Esophagus squamous epithelium (tissue), 5 donors: Measurements from ENCODE around the gene CAMK1D. TPM values are rescaled to one million over a fixed set of nuclear protein-coding genes. Genes with fewer than 3 reads are reported as not detected.
A peak's percentile ranks its signal among the peaks of the same experiment; 100 is the strongest.

Source experiments
- DNase-seq: peaks from one replicate; lab custom pipeline; 2025; lab: John Stamatoyannopoulos, UW
- H3K27ac ChIP-seq, 4 donors: fragments of 200-600 bp; sonication (generic); one replicate each; pipeline ENCODE4 v1.5.1; 2016 to 2019; ENCODE audit warnings: mild to moderate bottlenecking in 1 of 4
- H3K27me3 ChIP-seq, 4 donors: fragments of 200-600 bp; sonication (generic); 1 replicate in 3 of 4; 2 replicates in 1 of 4; pipeline versions ENCODE4 v1.5.1 to v1.6.0; 2017 to 2021; ENCODE audit warnings: antibody characterized with exemption in 1 of 4
- H3K36me3 ChIP-seq, 3 donors: fragments of 200-600 bp; sonication (generic); one replicate each; pipeline ENCODE4 v1.5.1; 2016 to 2019
- H3K4me1 ChIP-seq, 3 donors: fragments of 200-600 bp; sonication (generic); one replicate each; pipeline ENCODE4 v1.5.1; 2017 to 2019
- H3K4me3 ChIP-seq, 4 donors: fragments of 200-600 bp; sonication (generic); 1 replicate in 3 of 4; 2 replicates in 1 of 4; pipeline ENCODE4 v1.5.1; 2016 to 2019; ENCODE audit warnings: mild to moderate bottlenecking in 2 of 4, moderate library complexity in 1 of 4
- H3K9me3 ChIP-seq, 3 donors: fragments of 200-600 bp; sonication (generic); one replicate each; pipeline ENCODE4 v1.5.1; 2016 to 2019
- POLR2A ChIP-seq, 4 donors: fragments of 450-650 bp; IDR thresholded peaks; one replicate each; pipeline ENCODE4 v1.6.1; 2017; ENCODE audit warnings: antibody characterized with exemption in 4 of 4, mild to moderate bottlenecking in 4 of 4, moderate library complexity in 3 of 4
- WGBS, 2 donors: methylation state at CpG; one replicate each; pipeline ENCODE4 v1.1.5; 2018; 5-methylcytosine and 5-hydroxymethylcytosine counted together
- intact Hi-C: fragments of 100-400 bp; cut with DNase I; formaldehyde crosslinking; loops from one replicate; pipeline ENCODE4 v1.15.0; 2022
- total RNA-seq, 4 donors: library from RNA; depleted of rRNA; stranded (reverse); fragments of >200 nt; gene quantifications; one replicate each; pipeline ENCODE4 v1.1.0, GENCODE V29; 2016
- TF ChIP-seq, protein P1 (sequence below), 6 experiments: fragments of 450-650 bp in 4 of 6; fragments of 200-600 bp in 2 of 6; sonication (generic) in 2 of 6; IDR thresholded peaks; one replicate each; pipeline ENCODE4 v1.5.1; 2016 to 2019; ENCODE audit warnings: antibody characterized with exemption in 6 of 6, mild to moderate bottlenecking in 4 of 6, moderate library complexity in 4 of 6
- donor health status: DM: yes; HTN: yes; CAD: no.

CAMK1D gene
- total RNA-seq, 4 donors from 2014 or later: 3.8 to 11.8 (median 9.9) TPM

DNA sequence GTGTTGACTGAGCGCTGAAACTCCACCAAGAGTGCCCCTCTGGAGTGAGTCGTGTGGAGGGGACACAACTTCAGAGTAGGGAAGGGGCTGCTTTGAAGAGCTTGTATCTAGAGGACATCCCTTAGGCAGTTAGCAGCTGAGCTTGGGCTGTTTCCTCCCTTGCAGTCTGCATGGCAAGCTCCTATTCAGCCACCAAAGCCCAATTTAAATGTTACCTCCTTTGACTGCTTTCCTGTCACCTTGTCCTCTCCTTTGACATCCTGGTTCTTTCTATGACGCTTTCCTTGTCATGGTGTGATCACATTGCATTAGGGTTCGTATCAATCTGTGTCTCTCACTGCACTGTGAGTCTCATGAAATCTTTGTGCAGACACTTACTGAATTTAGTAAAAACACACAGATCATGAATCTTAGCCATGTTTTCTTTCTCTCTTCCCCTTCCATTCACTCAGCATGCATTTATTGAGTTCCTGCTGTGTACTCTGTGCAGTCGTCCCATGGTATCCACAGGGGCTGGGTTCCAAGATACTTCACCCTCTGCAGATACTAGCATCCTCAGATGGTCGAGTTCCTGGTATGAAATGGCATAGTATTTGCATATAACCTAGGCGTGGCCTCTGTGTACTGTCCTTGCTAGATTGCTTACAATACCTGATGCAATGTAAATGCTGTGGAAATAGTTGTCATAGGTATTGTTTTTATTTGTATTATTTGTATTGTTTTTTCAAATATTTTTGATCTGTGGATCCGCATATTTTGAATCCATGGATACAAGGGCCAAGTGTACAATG, 423.6 kb downstream of the CAMK1D start:
- 78 to 80% methylated on average over 8 of the region's 8 CpGs for WGBS, 2 donors
- intact Hi-C loops: no loop called here
- TF ChIP-seq, protein P1, sequence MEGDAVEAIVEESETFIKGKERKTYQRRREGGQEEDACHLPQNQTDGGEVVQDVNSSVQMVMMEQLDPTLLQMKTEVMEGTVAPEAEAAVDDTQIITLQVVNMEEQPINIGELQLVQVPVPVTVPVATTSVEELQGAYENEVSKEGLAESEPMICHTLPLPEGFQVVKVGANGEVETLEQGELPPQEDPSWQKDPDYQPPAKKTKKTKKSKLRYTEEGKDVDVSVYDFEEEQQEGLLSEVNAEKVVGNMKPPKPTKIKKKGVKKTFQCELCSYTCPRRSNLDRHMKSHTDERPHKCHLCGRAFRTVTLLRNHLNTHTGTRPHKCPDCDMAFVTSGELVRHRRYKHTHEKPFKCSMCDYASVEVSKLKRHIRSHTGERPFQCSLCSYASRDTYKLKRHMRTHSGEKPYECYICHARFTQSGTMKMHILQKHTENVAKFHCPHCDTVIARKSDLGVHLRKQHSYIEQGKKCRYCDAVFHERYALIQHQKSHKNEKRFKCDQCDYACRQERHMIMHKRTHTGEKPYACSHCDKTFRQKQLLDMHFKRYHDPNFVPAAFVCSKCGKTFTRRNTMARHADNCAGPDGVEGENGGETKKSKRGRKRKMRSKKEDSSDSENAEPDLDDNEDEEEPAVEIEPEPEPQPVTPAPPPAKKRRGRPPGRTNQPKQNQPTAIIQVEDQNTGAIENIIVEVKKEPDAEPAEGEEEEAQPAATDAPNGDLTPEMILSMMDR (IDR thresholded peaks at IDR 0.05): no peak
- no peak for TF ChIP-seq POLR2A (IDR thresholded peaks at IDR 0.05)
- DNase-seq: no peak
- Histone ChIP-seq H3K4me1 (no peaks in the 10 kb centered on the region), H3K27ac (no peak overlapping the region), H3K4me3 (no peak overlapping the region), H3K36me3 (peaks cover 0 to 14% (median 0%) of the 10 kb centered on the region in 3 donors), H3K27me3 (no peaks in the 10 kb centered on the region), H3K9me3 (no peaks in the 10 kb centered on the region)

DNA sequence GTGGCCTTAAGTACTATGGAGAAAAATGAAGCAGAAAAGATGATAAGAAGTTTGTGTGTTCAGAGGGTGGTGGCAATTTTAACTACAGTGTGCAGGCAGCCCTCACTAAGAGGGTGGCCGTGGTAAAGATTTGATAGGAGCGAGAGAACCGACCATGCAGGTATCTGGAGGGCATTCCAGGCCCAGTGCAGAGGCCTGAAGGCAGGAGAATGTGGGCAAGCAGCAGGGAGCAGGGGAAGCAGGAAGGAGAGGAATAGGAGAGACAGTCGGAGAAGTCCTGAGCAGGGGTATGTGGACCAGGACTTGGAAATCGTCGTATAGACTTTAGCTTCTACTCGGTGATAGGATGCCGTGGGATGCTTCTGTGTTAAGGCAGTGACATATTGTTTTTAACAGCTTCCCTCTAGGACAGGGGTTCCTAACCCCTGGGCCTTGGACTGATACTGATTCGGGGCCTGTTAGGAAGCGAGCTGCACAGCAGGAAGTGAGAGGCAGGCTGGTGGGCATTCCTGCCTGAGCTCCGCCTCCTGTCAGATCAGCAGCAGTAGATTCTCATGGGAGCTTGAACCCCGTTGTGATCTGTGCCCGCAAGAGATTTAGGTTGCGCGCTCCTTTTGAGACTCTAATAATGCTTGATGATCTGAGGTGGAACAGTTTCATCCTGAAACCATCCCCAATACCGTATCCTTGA, 425.0 kb downstream of the CAMK1D start:
- Histone ChIP-seq H3K36me3 (peaks cover 0 to 10% (median 0%) of the 10 kb centered on the region in 3 donors), H3K27ac (no peak overlapping the region), H3K4me1 (no peaks in the 10 kb centered on the region), H3K4me3 (no peak overlapping the region), H3K27me3 (no peaks in the 10 kb centered on the region), H3K9me3 (no peaks in the 10 kb centered on the region)
- TF ChIP-seq POLR2A (IDR thresholded peaks at IDR 0.05): no peak
- TF ChIP-seq, protein P1 (IDR thresholded peaks at IDR 0.05): no peak
- 78 to 84% methylated on average over 11 to 16 of the region's 16 CpGs for WGBS, 2 donors
- intact Hi-C loops: no loop called here
- DNase-seq: no peak

DNA sequence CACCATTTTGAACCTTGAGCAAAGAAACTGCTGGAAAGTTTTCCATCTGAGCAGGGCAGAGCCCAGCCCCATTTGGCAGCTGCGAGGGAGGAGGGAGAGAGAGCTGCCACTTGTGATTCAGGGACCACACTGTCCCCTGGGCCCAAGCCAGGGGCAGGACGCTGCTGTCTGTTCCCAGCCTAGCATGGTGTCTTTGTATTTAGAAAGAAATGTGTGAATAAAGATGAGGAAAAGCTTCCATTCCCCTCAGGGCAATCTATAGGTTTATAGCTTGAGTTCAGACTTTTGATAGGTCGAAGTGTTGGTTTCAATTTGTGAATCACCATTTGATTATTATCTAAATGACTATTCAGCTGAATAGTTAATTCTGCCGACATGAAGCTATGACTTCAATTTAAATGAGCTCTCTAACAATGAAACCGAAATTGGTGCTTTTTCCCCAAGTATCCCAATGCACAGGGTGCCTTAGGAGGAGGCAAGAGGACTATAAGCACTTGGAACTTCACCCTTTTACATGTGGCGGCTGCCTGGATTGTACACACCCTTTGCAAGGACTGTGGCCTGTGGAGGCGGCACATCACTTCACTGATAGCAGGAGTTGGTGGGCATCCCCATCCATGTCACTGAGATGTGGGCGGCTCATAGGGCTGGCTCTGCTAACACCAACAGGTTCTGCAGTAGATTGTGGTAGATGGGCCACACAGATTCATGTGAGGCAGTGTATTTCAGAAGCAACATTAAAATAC, 428.7 kb downstream of the CAMK1D start:
- WGBS, 2 donors: 51 to 65% methylated on average over 5 to 6 of the region's 8 CpGs
- Histone ChIP-seq H3K36me3 (no peaks in the 10 kb centered on the region), H3K27ac (no peak overlapping the region), H3K4me3 (no peak overlapping the region), H3K4me1 (peaks cover 0 to 20% (median 6%) of the 10 kb centered on the region in 3 donors), H3K9me3 (no peaks in the 10 kb centered on the region), H3K27me3 (no peaks in the 10 kb centered on the region)
- TF ChIP-seq POLR2A (IDR thresholded peaks at IDR 0.05): no peak
- TF ChIP-seq, protein P1 (IDR thresholded peaks at IDR 0.05): no peak
- intact Hi-C loops: no loop called here
- DNase-seq: no peak

DNA sequence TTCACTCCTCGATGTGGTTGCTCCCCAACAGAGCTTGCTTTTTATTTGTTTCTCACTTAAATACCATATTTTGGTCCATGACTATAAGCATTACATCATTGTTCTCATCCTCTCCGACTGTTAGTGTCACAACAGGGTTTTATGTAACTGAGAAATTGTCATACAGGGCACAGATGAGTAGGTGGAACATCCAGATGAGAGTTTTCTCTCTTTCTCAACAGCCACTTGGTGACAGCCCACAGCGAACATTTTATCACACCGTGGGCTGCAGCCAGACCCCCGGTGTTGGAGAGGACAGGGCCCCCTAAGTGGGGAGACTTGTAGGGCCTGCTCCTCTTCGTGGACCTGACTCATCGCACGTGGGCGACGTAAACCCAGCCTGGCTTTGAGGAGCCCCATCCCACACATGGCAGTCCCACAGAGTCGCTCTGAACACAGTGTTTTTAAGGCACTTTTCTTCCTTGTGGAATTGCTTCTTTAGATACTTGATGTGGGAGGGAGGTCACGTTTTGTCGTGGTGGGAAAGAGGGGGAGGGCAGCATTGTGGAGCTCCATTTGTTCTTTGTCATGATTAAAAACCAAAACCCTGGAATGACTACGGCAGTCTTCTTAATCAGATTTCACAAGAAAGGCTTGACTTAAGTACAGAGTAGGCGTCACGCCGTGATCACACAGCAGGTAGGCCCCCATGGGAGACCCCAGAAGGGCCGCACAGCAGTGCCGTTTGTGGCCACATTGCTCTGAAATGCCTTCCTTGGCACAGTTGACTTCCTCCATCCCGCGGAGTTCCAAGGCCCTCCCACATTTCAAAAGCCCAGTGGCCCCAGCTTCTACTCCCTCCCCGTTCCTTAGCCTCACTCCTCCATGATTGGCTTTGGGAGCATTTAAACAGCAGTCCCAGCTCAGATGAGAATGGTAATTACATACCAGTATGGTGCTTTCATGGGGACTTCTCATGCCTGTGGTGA, 431.6 kb downstream of the CAMK1D start:
- WGBS, 2 donors: 63 to 83% methylated on average over 14 to 17 of the region's 22 CpGs

More for the DNA sequence above, 431.6 kb downstream of the CAMK1D start:
- no peak for DNase-seq
- Histone ChIP-seq H3K27ac (peak overlapping the region in 2 of 4 donors; percentile 10 to 63), H3K9me3 (no peaks in the 10 kb centered on the region), H3K4me3 (no peak overlapping the region), H3K27me3 (no peaks in the 10 kb centered on the region), H3K4me1 (peaks cover 0 to 43% (median 6%) of the 10 kb centered on the region in 3 donors), H3K36me3 (no peaks in the 10 kb centered on the region)
- TF ChIP-seq, protein P1 (IDR thresholded peaks at IDR 0.05): no peak
- no peak for TF ChIP-seq POLR2A (IDR thresholded peaks at IDR 0.05)
- intact Hi-C loops: no loop called here
